B cell (primary cell): ENCODE results near the gene SLC25A24. TPM values are rescaled to one million over a fixed set of nuclear protein-coding genes. Genes with fewer than 3 reads are reported as not detected.

ENCODE experiments used
- ATAC-seq: fragments of 200-7000 bp; cut with Tn5 transposase; one replicate; pipeline ENCODE4 v1.10.0; 2021; ENCODE audit warnings: low read depth, mild to moderate bottlenecking, moderate number of reproducible peaks, moderate library complexity
- CTCF ChIA-PET: fragments of 350-600 bp; sonication (Branson Sonifier 250); formaldehyde crosslinking; loops from one replicate; lab custom pipeline; 2021; ENCODE audit warnings: antibody characterized with exemption, inconsistent platforms; lab: Charles Lee
- POLR2A ChIA-PET: fragments of 350-600 bp; sonication (Branson Sonifier 250); formaldehyde crosslinking; loops from one replicate; lab custom pipeline; 2021; ENCODE audit warnings: antibody characterized with exemption; lab: Charles Lee
- DNase-seq: peaks from one replicate; pipeline ENCODE4 v3.0.0; 2013
- H2AFZ ChIP-seq: 2 replicates; pipeline ENCODE4 v1.6.1; 2012; ENCODE audit warnings: mild to moderate bottlenecking, low read depth, low read length; ENCODE audit not compliant: insufficient read depth, poor library complexity, severe bottlenecking
- H3K27ac ChIP-seq, 2 donors: 1 replicate in 1 of 2; 2 replicates in 1 of 2; pipeline ENCODE4 v1.5.1; 2012 to 2013; ENCODE audit warnings: low read length in 2 of 2, mild to moderate bottlenecking in 2 of 2, moderate library complexity in 1 of 2
- H3K27me3 ChIP-seq, 4 experiments: fragments of 200-600 bp in 1 of 4; sonication (generic) in 1 of 4; replicated peaks in 1 of 4; 1 replicate in 2 of 4; 2 replicates in 2 of 4; pipeline versions ENCODE4 v1.6.1 to v1.7.0; 2013 to 2016; ENCODE audit warnings: low read length in 3 of 4, mild to moderate bottlenecking in 2 of 4, mixed read lengths in 1 of 4, moderate library complexity in 1 of 4; ENCODE audit not compliant: insufficient read depth in 4 of 4, control insufficient read depth in 3 of 4; ENCODE audit errors: control extremely low read depth in 1 of 4
- H3K36me3 ChIP-seq, 2 experiments: replicated peaks in 1 of 2; 1 replicate in 1 of 2; 2 replicates in 1 of 2; pipeline versions ENCODE4 v1.6.1 to v1.7.1; 2013; ENCODE audit warnings: low read length in 1 of 2; ENCODE audit not compliant: insufficient read depth in 2 of 2, control insufficient read depth in 1 of 2; ENCODE audit errors: control extremely low read depth in 1 of 2, extremely low read depth in 1 of 2
- H3K4me1 ChIP-seq, 2 donors: fragments of 200-600 bp in 1 of 2; sonication (generic) in 1 of 2; 1 replicate in 1 of 2; 2 replicates in 1 of 2; pipeline versions ENCODE4 v1.5.1 to v1.6.1; 2013 to 2017; ENCODE audit warnings: low read length in 2 of 2; ENCODE audit not compliant: control insufficient read depth in 2 of 2, insufficient read depth in 2 of 2
- H3K4me2 ChIP-seq: replicated peaks from 2 replicates; pipeline ENCODE3; 2012; ENCODE audit warnings: mild to moderate bottlenecking, low read depth, low read length; ENCODE audit not compliant: poor library complexity, severe bottlenecking
- H3K4me3 ChIP-seq, 5 experiments: fragments of 200-600 bp in 1 of 5; sonication (generic) in 1 of 5; 1 replicate in 3 of 5; 2 replicates in 2 of 5; pipeline versions ENCODE4 v1.5.1 to v1.7.0; 2011 to 2016; ENCODE audit warnings: low read length in 4 of 5, mild to moderate bottlenecking in 4 of 5, low read depth in 2 of 5, control low read depth in 1 of 5, moderate library complexity in 1 of 5; ENCODE audit not compliant: insufficient read depth in 1 of 5; ENCODE audit errors: control extremely low read depth in 1 of 5, extremely low read depth in 1 of 5
- H3K79me2 ChIP-seq: fragments of 200-600 bp; sonication (generic); one replicate; pipeline ENCODE4 v1.6.0; 2016; ENCODE audit warnings: low read length; ENCODE audit not compliant: control insufficient read depth, insufficient read depth
- H3K9ac ChIP-seq: fragments of 200-600 bp; sonication (generic); 2 replicates; pipeline ENCODE4 v1.6.1; 2017; ENCODE audit warnings: mild to moderate bottlenecking, low read length, moderate library complexity
- H3K9me3 ChIP-seq, 3 donors: one replicate each; pipeline versions ENCODE4 v1.6.1 to v1.7.1; 2013; ENCODE audit warnings: low read length in 2 of 3; ENCODE audit not compliant: control insufficient read depth in 2 of 3, insufficient read depth in 1 of 3; ENCODE audit errors: control extremely low read depth in 1 of 3
- H4K20me1 ChIP-seq: 2 replicates; pipeline ENCODE4 v1.6.0; 2012; ENCODE audit warnings: mild to moderate bottlenecking, low read length; ENCODE audit not compliant: insufficient read depth, control insufficient read depth, poor library complexity, severe bottlenecking
- H3K27ac Mint-ChIP-seq: one replicate; pipeline ENCODE4 v1.8.0; 2021; ENCODE audit warnings: mixed read lengths
- H3K27me3 Mint-ChIP-seq: one replicate; pipeline ENCODE4 v1.8.0; 2021; ENCODE audit warnings: mixed read lengths
- H3K4me1 Mint-ChIP-seq: one replicate; pipeline ENCODE4 v1.8.0; 2021; ENCODE audit warnings: mixed read lengths
- H3K4me3 Mint-ChIP-seq: one replicate; pipeline ENCODE4 v1.8.0; 2021; ENCODE audit warnings: mixed read lengths
- H3K9me3 Mint-ChIP-seq: one replicate; pipeline ENCODE4 v1.8.0; 2022; ENCODE audit warnings: mixed read lengths; ENCODE audit not compliant: insufficient read depth
- EZH2 ChIP-seq: IDR thresholded peaks from 2 replicates; pipeline ENCODE4 v1.6.1; 2012; ENCODE audit warnings: borderline replicate concordance, low read depth, mild to moderate bottlenecking, moderate library complexity, low read length; ENCODE audit not compliant: insufficient read depth, poor library complexity, severe bottlenecking
- WGBS: methylation state at CpG from one replicate; pipeline ENCODE4 v1.1.5; 2013; ENCODE audit warnings: missing lambda C conversion rate; ENCODE audit not compliant: insufficient coverage; 5-methylcytosine and 5-hydroxymethylcytosine counted together
- intact Hi-C: fragments of 100-400 bp; cut with micrococcal nuclease; formaldehyde crosslinking; loops from one replicate; pipeline ENCODE4 v1.10.0; 2022
- polyA plus RNA-seq: library from polyadenylated mRNA; depleted of rRNA; stranded (reverse); fragments of >200 nt; gene quantifications from 2 replicates; pipeline ENCODE4 v1.2.3, GENCODE V29; 2012
- total RNA-seq, 2 donors: library from RNA; stranded (reverse); fragments of 120-200 nt in 1 of 2; gene quantifications; 1 replicate in 1 of 2; 2 replicates in 1 of 2; pipeline versions ENCODE4 v1.2.3 to v1.2.4, GENCODE V29; 2013 to 2022
- TF ChIP-seq, protein P1 (sequence below): fragments of 200-600 bp; IDR thresholded peaks from one replicate; pipeline ENCODE4 v1.8.0; 2022; ENCODE audit warnings: antibody characterized with exemption, mild to moderate bottlenecking

The SLC25A24 gene
- total and polyA plus RNA-seq, 2 donors (not counting 1 experiment from before 2014, with no cell fraction given), result 6.0 to 25.6 TPM

DNA sequence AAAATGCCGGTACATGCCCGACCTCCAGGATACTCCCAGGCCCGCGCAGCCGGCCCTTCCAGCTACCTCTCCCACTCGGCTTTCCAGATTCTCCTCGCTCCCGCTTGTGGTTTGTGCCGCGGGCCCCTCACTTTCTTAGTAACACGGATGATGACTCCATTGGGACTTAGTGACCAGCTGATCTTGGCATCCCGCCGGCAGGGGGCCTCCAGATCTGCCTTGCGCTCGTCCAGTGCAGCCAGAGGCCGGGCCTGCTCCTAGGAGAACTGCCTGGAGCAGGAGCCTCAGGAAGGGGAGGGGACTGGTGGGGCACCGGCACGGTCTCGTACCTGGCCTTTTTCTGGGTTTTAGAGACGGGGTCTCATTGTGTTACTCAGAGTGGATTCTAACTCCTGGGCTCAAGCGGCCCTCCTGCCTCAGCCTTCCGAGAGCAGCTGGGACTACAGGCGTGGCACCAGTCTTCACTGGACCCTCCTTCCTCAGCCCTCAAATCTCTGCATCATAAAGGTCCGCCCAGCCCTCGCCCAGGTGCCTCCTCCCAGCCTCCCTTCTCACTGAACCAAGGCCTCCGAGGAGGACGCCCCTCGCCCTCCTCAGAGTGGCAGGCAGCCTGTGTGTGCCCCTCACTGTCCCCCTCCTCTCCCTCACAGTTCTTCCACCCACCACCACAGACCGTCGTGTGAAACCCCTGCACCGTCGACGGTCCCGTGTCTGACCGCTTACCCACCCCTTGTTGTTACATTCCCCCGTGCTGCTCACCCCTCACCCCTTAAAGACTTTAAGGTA is 78.6 kb downstream of the SLC25A24 start:
- Mint-ChIP-seq H3K4me1 (peaks cover 18% of the 10 kb centered on the region), H3K27ac (no peak overlapping the region), H3K4me3 (no peak overlapping the region), H3K9me3 (no peaks in the 10 kb centered on the region), H3K27me3 (peaks cover 11% of the 10 kb centered on the region)
- intact Hi-C loops, result loop anchor here (10.0 kb wide), 1 partner anchor 187 kb away; no protein-coding TSS in a partner anchor
- CTCF ChIA-PET, result no interaction called here
- no peak for TF ChIP-seq EZH2
- TF ChIP-seq, protein P1, sequence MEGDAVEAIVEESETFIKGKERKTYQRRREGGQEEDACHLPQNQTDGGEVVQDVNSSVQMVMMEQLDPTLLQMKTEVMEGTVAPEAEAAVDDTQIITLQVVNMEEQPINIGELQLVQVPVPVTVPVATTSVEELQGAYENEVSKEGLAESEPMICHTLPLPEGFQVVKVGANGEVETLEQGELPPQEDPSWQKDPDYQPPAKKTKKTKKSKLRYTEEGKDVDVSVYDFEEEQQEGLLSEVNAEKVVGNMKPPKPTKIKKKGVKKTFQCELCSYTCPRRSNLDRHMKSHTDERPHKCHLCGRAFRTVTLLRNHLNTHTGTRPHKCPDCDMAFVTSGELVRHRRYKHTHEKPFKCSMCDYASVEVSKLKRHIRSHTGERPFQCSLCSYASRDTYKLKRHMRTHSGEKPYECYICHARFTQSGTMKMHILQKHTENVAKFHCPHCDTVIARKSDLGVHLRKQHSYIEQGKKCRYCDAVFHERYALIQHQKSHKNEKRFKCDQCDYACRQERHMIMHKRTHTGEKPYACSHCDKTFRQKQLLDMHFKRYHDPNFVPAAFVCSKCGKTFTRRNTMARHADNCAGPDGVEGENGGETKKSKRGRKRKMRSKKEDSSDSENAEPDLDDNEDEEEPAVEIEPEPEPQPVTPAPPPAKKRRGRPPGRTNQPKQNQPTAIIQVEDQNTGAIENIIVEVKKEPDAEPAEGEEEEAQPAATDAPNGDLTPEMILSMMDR, result no peak
- H3K9ac ChIP-seq, result no peak overlapping the region
- no peak overlapping the region for H3K4me2 ChIP-seq
- WGBS, result 96% methylated on average over 34 of the region's 36 CpGs
- POLR2A ChIA-PET, result no interaction called here
- no peaks in the 10 kb centered on the region for H3K36me3 ChIP-seq
- H3K4me3 ChIP-seq, result no peak overlapping the region
- no peaks in the 10 kb centered on the region for H3K79me2 ChIP-seq
- no peaks in the 10 kb centered on the region for H3K27me3 ChIP-seq
- no peak for DNase-seq
- peaks cover 12 to 19% of the 10 kb centered on the region in 2 donors for H3K4me1 ChIP-seq
- no peak for ATAC-seq
- no peaks in the 10 kb centered on the region for H3K9me3 ChIP-seq
- no peaks in the 10 kb centered on the region for H4K20me1 ChIP-seq
- H3K27ac ChIP-seq, result no peak overlapping the region
- H2AFZ ChIP-seq, result no peak overlapping the region

- peaks cover 14% of the 10 kb centered on the region for H3K4me1 Mint-ChIP-seq
- POLR2A ChIA-PET, result no interaction called here
- no peak overlapping the region for H3K4me2 ChIP-seq
- H4K20me1 ChIP-seq, result no peaks in the 10 kb centered on the region
- no peak overlapping the region for H3K27ac ChIP-seq
- no peak for DNase-seq
- H3K9me3 Mint-ChIP-seq, result no peaks in the 10 kb centered on the region
- no peak overlapping the region for H2AFZ ChIP-seq
- no peaks in the 10 kb centered on the region for H3K79me2 ChIP-seq
- no peak overlapping the region for H3K27ac Mint-ChIP-seq
- H3K27me3 ChIP-seq, result no peaks in the 10 kb centered on the region
- H3K4me1 ChIP-seq, result peaks cover 7 to 11% of the 10 kb centered on the region in 2 donors
- no peak overlapping the region for H3K4me3 Mint-ChIP-seq
- intact Hi-C loops, result loop anchor here (10.0 kb wide), 1 partner anchor 185 kb away; no protein-coding TSS in a partner anchor
- WGBS, result 60% methylated on average over 6 of the region's 6 CpGs
- no peak overlapping the region for H3K4me3 ChIP-seq
- no peaks in the 10 kb centered on the region for H3K9me3 ChIP-seq
- H3K36me3 ChIP-seq, result no peaks in the 10 kb centered on the region
- H3K27me3 Mint-ChIP-seq, result peaks cover 11% of the 10 kb centered on the region
- no peak overlapping the region for H3K9ac ChIP-seq
- TF ChIP-seq, protein P1, result no peak
- TF ChIP-seq EZH2, result no peak
- no peak for ATAC-seq
- CTCF ChIA-PET, result interaction anchor here (1.0 kb wide), 1 partner anchor 341 kb away, joined by 3 read pairs; no protein-coding TSS in a partner anchor
These were observed 80.0 kb downstream of the SLC25A24 start for GRCh38 chr1:108120163-108120562.
